Thyroid gland (tissue), 4 donors: Measurements from ENCODE around the gene C3orf70.

Experiments used
- CTCF ChIP-seq, 6 experiments: fragments of 200-600 bp in 3 of 6; fragments of 450-650 bp in 3 of 6; sonication (generic) in 3 of 6; IDR thresholded peaks; one replicate each; pipeline ENCODE4 v1.5.1; 2016 to 2019; ENCODE audit warnings: antibody characterized with exemption in 6 of 6, mild to moderate bottlenecking in 2 of 6, inconsistent platforms in 1 of 6, moderate library complexity in 1 of 6
- POLR2A ChIP-seq, 2 donors: fragments of 450-650 bp; IDR thresholded peaks; one replicate each; pipeline ENCODE4 v1.6.1; 2017; ENCODE audit warnings: antibody characterized with exemption in 2 of 2, mild to moderate bottlenecking in 2 of 2, moderate library complexity in 1 of 2

- TF ChIP-seq CTCF (IDR thresholded peaks at IDR 0.05) (no peak), POLR2A (IDR thresholded peaks at IDR 0.05) (no peak)
These were observed 87.8 kb downstream of the C3orf70 start for GRCh38 chr3:185065059-185065458.
